Activated T-cell treated with anti-CD3 and anti-CD28 coated beads, Interleukin-2, amount 50 U/mL, for 1 hour (primary cell): Measurements from ENCODE around the gene TEAD4.

Experiments
- DNase-seq: peaks from one replicate; pipeline ENCODE4 v3.0.0-alpha.2; 2020

TEAD4 gene

DNA sequence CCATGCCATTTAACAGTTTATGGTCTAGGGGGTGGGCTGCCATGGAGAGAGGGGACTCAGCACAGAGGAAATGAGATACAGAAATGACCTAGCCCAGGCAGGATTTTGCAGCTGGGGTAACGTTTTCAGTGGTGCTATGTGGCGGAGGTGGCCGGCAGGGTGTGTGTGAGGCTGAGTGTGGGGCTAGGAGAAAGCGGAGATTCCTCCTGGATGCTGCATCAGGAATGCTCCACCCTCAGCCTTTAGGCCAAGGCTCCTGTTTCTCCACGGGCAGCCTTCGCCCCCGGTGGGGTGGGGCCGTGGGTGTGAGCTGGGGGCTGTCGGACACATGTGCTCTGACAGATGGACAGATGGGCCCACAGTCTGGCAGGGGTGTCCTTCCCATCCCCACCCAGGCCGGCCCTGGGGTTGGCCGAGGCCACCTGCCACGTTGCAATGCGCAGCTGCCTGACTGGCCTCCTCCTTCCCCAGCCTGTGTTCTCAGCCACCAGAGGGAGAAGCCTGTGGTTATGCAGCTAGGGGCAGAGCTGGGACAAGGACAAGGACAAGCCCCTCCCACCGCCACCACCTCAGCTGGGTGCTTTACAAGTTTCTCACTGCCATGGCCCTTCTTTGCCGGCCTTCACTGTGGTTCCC is 44.3 kb downstream of the TEAD4 start:
- no peak for DNase-seq

GRCh38 chr12:3004655-3005565 is 45.7 kb downstream of the TEAD4 start:
- DNase-seq: no peak

GRCh38 chr12:3005736-3006135 is 46.5 kb downstream of the TEAD4 start:
- no peak for DNase-seq

DNA sequence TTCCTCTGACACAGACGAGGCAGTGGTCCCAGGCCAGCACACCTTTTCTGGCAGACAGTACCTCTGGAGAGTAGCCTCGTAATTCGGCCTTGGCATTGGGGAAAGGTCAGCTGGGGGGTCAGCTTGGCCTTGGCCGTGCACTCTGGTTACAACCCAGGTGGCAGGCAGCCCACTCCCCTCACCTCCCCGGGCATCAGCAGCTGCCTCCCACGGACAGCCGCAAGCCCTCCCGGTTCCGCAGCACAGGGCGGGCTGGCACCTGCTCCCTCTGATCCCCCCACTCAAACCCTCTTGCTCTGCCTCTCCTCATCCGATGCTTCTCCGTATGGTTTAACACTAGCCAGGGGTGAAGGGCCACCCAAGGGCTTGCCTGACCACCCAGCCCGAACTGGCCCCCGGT is 50.6 kb downstream of the TEAD4 start:
- DNase-seq: no peak

DNA sequence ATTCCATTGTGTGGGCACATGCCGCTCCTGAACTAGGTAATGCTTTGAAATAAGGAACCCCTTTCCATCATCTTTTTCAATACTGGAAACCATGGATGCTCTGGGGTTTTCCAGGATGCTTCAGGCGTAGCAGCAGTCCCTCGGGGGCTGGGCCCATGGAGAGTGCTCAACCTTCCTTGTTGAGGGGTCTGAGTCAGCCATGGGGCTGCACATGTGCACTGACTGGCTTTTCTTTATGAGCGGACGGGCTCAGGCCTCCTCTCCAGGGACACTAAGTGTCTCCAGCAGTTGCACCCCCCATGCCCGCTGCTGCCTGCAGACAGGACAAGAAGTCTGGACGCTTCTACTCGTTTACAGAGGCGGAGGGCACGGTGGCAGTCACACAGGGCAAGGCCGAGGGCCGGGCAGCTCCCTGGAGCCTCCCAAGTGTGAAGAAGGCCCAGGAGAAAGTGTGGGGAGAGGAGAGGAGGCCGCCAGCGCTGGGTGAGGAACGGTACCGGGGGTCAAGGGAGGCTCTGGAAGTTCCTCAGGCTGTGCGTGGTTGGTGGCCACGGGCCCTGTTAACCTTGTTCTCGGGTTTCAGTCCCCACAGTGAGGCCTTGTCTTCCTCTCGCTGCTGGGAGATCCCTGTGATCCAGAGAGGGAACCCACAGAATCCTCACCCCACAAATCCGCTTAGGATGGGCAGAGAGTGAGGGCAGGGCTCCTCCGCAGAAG is 51.2 kb downstream of the TEAD4 start:
- DNase-seq: no peak

GRCh38 chr12:3012786-3013185 is 53.6 kb downstream of the TEAD4 start:
- DNase-seq: no peak

GRCh38 chr12:3014641-3015040 is 55.4 kb downstream of the TEAD4 start:
- no peak for DNase-seq

GRCh38 chr12:3015356-3015755 is 56.2 kb downstream of the TEAD4 start:
- DNase-seq: no peak

GRCh38 chr12:3016191-3016590 is 57.0 kb downstream of the TEAD4 start:
- DNase-seq: no peak

- DNase-seq: no peak
Observed at GRCh38 chr12:3017281-3017680, 58.1 kb downstream of the TEAD4 start.

- DNase-seq: no peak
Observed at GRCh38 chr12:3018284-3019004, 59.2 kb downstream of the TEAD4 start.

- DNase-seq: no peak
Observed at GRCh38 chr12:3019005-3019680, 59.9 kb downstream of the TEAD4 start.

DNA sequence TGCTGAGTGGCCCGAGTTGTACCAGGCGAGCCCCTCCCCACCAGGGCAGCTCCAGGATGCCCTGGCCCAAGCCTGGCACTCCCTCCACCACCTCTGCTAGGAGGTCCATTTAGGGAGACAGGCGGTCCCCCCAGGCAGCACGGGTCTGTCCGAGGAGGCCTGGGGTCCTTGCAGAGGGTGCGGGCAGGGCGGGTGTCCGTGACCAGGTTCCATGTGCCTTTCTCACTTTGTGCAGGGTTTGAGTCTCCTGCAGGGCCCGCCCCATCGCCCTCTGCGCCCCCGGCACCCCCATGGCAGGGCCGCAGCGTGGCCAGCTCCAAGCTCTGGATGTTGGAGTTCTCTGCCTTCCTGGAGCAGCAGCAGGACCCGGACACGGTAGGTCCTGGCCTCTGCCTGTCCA is 61.2 kb downstream of the TEAD4 start:
- no peak for DNase-seq

DNA sequence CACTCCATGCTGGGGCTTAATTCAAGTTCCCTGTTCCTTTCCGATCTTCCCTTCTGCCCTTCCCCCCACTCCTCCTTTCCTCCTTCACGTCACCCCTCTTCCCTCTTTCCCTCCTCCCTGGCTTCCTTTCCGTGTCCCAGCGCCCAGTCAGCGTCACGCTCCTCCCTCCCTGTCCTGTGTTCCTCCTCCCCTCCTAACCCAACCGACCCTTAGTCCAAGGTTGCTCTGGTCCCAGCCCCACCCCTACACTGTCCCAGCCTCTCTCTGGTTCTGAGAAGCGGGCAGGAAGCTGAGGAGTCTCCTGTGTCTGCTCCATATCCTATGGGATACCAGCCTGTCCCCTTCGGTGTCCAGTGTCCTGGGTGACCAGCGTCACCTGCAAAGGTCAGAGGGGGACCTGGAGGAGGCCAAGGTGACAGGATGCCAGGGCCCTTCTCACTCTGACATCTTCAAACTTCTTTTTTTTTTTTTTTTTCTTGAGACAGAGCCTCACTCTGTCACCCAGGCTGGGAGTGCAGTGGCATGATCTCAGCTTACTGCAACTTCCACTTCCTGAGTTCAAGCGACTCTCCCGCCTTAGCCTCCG is 61.7 kb downstream of the TEAD4 start:
- DNase-seq: no peak

DNA sequence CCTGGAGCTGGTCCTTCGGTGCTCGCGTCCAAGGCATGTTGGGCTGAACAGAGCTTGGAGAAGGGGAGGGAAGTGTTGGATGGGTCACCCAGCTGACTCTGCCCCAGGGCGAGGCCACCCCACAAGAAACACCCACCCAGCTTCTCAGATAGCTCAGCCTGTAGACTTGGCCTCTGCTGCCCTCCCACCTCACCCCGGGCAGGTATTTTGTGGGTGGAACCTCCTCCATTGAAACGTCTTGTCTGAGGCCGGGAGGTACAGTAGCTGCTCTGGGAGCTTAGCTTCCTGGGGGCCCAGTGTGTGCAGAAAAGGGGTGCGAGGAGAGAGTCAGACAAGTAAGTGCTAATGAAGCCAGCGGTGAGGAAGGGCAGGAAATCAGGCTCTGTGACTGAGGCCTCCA is 63.2 kb downstream of the TEAD4 start:
- DNase-seq: no peak

GRCh38 chr12:3022961-3023360 is 63.8 kb downstream of the TEAD4 start:
- DNase-seq: no peak

GRCh38 chr12:3028108-3028507 is 68.9 kb downstream of the TEAD4 start:
- DNase-seq: no peak

- DNase-seq: no peak
Observed at GRCh38 chr12:3030821-3031429, 71.7 kb downstream of the TEAD4 start.

DNA sequence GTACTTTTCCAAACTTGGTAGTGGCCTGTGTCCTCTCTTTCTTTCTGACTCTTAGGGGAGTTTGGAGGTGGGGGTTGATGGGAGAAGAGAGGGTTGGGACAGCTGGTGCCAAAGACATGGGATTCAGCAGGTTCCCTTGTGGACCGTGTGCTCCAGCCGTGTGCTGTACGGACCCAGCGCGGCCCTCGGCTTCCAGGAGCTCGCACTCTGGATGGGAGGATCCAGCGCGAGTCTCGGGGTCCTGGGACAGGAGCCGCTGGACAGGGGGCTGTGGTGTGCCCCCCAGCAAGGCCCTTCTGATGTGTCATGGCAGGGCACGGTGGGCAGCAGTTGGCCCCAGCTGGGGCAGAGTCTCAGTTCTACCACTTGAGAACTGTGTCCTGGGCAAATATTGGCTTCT is 73.0 kb downstream of the TEAD4 start:
- no peak for DNase-seq

GRCh38 chr12:3032770-3033538 is 73.8 kb downstream of the TEAD4 start:
- no peak for DNase-seq

GRCh38 chr12:3033539-3033867 is 74.3 kb downstream of the TEAD4 start:
- no peak for DNase-seq
